Measurements from ENCODE around the gene C2CD4D. TPM values are rescaled to one million over a fixed set of nuclear protein-coding genes. Genes with fewer than 3 reads are reported as not detected.

Gene C2CD4D
- total RNA-seq, 1 donor from 2014 or later, result 0.65 TPM

- no peaks in the 10 kb centered on the region for H3K36me3 Mint-ChIP-seq
- no peak overlapping the region for H3K4me3 Mint-ChIP-seq
- H3K9me3 Mint-ChIP-seq, result no peaks in the 10 kb centered on the region
- H3K4me1 Mint-ChIP-seq, result no peaks in the 10 kb centered on the region
- H3K27me3 Mint-ChIP-seq (ENCODE audit: low read depth), result peaks cover 22% of the 10 kb centered on the region
- no peak for TF ChIP-seq CTCF (IDR thresholded peaks at IDR 0.05; ENCODE audit: unreplicated experiment)
- no peak overlapping the region for H3K27ac Mint-ChIP-seq
- no peak for DNase-seq (ENCODE audit: low spot score in 2 of 2, unreplicated experiment in 2 of 2)
These were observed 24.6 kb downstream of the C2CD4D start for GRCh38 chr1:151814971-151815545.

GRCh38 chr1:151814426-151814825 lies 25.2 kb downstream of the C2CD4D start:
- Mint-ChIP-seq H3K27ac (no peak overlapping the region), H3K9me3 (no peaks in the 10 kb centered on the region), H3K4me3 (no peak overlapping the region), H3K4me1 (no peaks in the 10 kb centered on the region), H3K36me3 (no peaks in the 10 kb centered on the region), H3K27me3 (ENCODE audit: low read depth) (peaks cover 22% of the 10 kb centered on the region)
- no peak for DNase-seq (ENCODE audit: low spot score in 2 of 2, unreplicated experiment in 2 of 2)
- no peak for TF ChIP-seq CTCF (IDR thresholded peaks at IDR 0.05; ENCODE audit: unreplicated experiment)

- no peaks in the 10 kb centered on the region for H3K36me3 Mint-ChIP-seq
- H3K9me3 Mint-ChIP-seq, result no peaks in the 10 kb centered on the region
- H3K4me1 Mint-ChIP-seq, result no peaks in the 10 kb centered on the region
- no peak for TF ChIP-seq CTCF (IDR thresholded peaks at IDR 0.05; ENCODE audit: unreplicated experiment)
- no peak for DNase-seq (ENCODE audit: low spot score in 2 of 2, unreplicated experiment in 2 of 2)
- H3K27ac Mint-ChIP-seq, result no peak overlapping the region
- H3K27me3 Mint-ChIP-seq (ENCODE audit: low read depth), result peaks cover 22% of the 10 kb centered on the region
- no peak overlapping the region for H3K4me3 Mint-ChIP-seq
These were observed 26.2 kb downstream of the C2CD4D start for GRCh38 chr1:151813271-151813977.

DNA sequence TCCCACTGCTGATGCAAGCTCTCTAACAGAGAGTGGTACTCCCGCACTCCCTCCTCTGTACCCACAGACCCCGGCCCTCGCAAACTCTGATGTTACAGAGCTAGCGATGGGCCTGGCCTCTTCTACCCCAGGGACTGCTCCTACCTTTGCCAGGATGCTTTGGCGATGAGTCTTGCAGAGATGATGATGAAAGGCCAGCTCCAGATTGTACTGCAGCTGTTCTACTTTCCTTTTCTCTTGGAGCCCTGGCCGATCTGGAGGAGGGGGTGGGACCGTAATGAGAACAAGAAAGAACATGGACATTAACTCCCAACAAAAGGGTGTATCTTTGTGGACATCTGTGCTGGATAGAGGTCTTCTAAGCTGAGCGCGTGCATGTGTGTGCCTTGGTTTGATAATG lies 28.4 kb downstream of the C2CD4D start:
- TF ChIP-seq CTCF (IDR thresholded peaks at IDR 0.05; ENCODE audit: unreplicated experiment), result no peak
- Mint-ChIP-seq H3K36me3 (no peaks in the 10 kb centered on the region), H3K4me1 (no peaks in the 10 kb centered on the region), H3K27me3 (ENCODE audit: low read depth) (peaks cover 35% of the 10 kb centered on the region), H3K4me3 (no peak overlapping the region), H3K27ac (no peak overlapping the region), H3K9me3 (no peaks in the 10 kb centered on the region)
- no peak for DNase-seq (ENCODE audit: low spot score in 2 of 2, unreplicated experiment in 2 of 2)

- peaks cover 39% of the 10 kb centered on the region for H3K27me3 Mint-ChIP-seq (ENCODE audit: low read depth)
- no peak overlapping the region for H3K27ac Mint-ChIP-seq
- H3K4me1 Mint-ChIP-seq, result peaks cover 2% of the 10 kb centered on the region
These were observed 29.5 kb downstream of the C2CD4D start for GRCh38 chr1:151809985-151810556.

More at GRCh38 chr1:151809985-151810556, 29.5 kb downstream of the C2CD4D start:
- Mint-ChIP-seq H3K9me3 (no peaks in the 10 kb centered on the region), H3K4me3 (no peak overlapping the region), H3K36me3 (no peaks in the 10 kb centered on the region)
- no peak for TF ChIP-seq CTCF (IDR thresholded peaks at IDR 0.05; ENCODE audit: unreplicated experiment)
- DNase-seq (ENCODE audit: low spot score in 2 of 2, unreplicated experiment in 2 of 2), result no peak

All from mesothelial cell of epicardium (in vitro differentiated cells).